GM18907 (cell line): Measurements from ENCODE around the gene ZDHHC23.

Source experiments
- ATAC-seq: cut with Tn5 transposase; IDR thresholded peaks from one replicate; pipeline ENCODE4 v1.9.1; 2021; ENCODE audit warnings: mild to moderate bottlenecking, moderate library complexity; ENCODE audit not compliant: unreplicated experiment

Gene ZDHHC23

DNA sequence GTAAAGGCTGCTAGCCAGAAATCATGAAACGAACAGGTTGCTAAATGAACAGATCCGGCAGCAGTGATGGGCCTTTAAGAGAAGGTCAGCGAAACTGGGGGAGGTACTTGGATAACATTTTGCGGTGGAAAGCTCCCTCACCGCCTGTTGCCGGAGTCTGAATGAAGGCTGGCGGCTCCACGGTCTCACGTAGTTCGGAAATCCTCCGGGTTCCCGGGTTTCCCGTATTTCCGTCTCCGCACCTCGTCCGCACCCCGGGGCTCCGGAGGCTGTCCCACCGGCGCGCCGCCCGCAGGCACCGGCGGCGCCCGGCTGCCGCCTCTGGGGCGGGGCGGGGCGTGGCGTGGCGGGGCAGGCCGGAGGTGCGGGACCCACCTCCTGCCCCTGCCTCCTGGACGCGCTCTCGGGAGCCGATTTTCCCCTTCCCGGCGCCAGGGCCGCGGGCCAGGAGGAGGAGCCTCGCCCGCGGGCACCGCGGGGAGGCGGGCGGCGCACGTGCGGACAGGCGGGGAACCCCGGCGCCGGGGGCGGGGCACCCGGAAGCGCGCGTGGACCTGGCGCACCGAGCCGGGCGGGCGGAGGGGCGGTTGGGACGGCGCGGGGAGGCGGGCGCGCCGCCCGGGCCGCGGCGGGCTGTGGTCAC, at the start of gene ZDHHC23:
TSS of gene ZDHHC23 (plus strand) at position 642 of the 643 bp plus-strand sequence. CDS start 790 bp downstream, outside the sequence.
- ATAC-seq, result peak; percentile 80

DNA sequence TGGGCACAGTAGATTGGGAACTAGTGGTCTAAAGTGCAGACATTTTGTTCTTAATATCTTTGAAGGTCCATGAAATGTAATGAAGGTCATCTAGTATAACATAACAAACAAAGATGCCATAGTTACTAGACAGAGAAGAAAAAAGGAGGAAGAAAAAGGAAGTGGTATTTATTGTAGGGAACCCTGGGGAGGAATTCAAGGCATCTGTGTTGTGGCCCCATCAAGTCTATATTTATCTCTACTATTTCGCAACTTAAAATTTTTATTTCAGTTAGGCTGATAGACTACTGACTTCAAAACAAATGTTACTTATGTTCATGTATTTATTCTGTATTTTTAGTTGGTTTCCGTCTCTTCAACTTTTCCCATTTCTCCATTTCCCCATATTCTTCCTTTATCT, 48.9 kb upstream of the ZDHHC23 start:
- ATAC-seq, result no peak

DNA sequence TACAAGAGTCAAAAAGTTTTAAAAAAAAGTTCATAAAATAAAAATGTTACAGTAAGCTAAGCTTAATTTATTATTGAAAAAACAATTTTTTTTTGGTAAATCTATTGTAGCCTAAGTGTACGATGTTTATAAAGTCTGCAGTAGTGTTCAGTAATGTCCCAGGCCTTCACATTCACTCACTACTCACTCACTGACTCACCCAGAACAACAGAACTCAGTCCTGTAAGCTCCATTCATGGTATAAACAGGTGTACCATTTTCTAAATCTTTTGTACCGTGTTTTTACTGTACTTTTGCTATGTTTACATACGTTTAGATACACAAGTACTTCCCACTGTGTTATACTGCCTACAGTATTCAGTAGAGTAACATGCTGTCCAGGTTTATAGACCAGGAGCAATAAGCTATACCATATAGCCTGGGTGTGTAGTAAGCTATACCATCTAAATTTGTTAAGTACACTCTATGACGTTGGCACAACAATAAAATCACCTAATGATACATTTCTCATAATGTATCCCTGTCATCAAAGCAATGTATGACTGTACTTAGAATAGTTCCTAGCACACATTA, 41.2 kb upstream of the ZDHHC23 start:
- ATAC-seq, result no peak

DNA sequence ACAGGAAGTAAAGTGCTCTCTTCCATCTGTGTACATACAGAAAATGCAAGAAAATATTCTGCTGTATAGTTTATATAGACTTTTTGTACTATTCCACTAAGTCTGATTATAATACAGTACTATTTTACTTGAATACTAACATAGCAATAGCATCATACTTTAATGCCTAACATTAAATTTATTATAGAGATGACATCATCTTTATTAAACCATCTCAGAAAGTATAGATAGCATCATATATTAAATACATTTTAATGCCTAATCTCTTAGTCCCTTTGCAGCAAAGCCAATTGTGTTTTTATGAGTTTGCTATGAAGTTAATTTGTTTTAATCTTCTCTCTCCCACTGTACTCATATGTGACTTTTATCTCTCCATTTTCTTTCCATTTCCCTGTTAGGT, 39.7 kb upstream of the ZDHHC23 start:
- ATAC-seq, result no peak

DNA sequence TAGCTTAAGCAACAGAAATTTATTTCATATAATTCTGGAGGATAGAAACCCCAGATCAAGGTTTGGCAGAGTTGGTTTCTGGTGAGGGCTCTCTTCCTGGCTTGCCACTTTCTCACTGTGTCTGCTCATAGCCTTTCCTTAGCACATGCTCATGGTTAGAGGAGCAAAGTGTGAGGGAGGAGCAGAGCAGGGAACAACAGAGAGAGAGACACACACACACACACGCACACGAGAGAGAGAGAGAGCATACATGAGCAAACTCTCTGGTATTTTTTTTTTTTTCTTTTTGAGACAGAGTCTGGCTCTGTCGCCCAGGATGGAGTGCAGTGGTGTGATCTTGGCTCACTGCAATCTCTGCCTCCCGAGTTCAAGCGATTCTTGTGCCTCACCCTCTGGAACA, 36.8 kb upstream of the ZDHHC23 start:
- ATAC-seq, result no peak

DNA sequence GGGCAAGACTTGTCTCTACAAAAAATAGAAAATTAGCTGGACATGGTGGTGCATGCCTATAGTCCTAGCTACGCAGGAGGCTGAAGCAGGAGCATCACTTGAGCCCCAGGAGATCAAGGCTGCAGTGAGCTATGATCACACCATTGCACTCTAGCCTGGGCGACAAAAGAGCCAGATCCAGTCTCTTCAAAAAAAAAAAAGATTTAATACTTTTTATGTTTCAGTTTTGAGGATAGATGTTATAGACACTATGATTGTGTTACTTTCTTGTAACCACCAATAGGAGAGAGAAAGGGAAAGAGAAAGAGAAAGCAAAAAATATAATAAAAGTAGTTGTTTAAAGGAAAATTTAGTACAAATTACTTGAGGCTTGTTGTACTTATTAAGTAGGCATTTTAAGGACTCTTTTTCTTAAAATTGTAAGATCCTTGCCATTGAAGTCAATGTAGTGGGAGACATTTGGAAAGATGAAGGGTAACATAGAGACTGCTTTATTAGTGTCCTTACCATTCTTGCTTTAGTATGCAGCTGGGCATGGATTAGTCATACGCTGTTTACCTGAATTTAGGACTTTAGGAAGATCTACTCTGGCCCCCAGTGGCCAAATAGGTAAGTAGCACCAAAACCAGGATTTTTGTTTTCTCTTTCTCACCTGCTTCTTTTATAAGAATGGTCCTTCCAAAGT, 35.1 kb upstream of the ZDHHC23 start:
- ATAC-seq, result peak; percentile 97

GRCh38 chr3:113914646-113915045, 33.2 kb upstream of the ZDHHC23 start:
- ATAC-seq, result no peak

GRCh38 chr3:113927556-113927955, 20.3 kb upstream of the ZDHHC23 start:
- ATAC-seq, result no peak

GRCh38 chr3:113946831-113947230, 982 bp upstream of the ZDHHC23 start:
- ATAC-seq, result no peak

DNA sequence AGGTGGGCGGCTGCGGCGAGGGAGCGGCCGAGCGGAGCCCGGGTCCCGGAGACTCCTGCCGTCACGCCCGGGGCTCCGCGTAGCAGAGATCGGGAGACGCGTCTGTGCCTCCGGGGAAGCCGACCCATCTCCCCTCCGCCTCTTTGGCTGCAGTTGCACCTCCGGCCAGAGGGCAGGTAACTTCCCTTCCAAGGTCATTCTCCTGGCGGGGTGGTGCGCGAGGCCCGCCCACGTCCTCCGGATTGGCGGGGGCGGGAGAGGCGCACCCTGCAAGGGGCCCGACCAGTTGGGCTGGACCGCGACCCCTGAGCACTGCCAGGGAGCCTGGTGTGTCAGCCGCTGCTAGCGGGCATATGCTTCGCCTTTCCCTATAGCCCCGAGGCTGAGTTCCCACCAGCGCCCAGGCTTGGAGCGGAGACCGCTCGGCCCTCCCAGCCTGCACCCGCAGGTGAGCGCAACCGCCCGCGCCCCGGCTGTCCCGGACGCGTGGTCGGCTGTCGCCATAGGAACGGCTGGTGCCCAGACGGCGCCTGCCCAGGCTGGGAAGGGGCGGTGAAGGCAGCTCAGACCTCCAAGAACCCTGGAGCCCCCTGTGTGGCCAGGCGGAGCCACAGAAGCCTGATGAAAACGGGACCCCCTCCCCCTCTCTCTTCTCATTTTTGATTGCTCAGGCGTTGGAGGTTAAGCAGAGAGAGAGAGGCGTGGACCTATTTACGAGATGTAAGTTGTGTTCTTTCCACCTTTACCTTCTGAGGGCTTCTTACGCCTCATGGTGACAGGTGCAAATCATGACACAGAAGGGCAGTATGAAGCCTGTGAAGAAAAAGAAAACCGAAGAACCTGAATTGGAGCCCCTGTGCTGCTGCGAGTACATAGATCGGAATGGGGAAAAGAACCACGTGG, 453 bp downstream of the ZDHHC23 start:
- peak; percentile 63 for ATAC-seq

- ATAC-seq, result no peak
Observed at GRCh38 chr3:113952921-113953320, 5.1 kb downstream of the ZDHHC23 start.

DNA sequence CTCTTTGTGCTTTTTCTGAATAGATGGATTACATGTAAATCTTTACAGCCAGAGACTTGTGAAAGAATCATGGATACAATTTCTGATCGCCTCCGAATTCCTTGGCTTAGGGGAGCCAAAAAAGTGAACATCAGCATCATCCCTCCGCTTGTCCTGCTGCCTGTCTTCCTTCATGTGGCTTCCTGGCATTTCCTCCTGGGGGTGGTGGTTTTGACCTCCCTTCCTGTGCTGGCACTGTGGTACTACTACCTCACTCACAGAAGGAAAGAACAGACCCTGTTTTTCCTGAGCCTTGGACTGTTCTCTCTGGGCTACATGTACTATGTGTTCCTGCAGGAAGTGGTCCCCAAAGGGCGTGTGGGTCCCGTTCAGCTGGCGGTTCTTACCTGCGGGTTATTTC, 5.9 kb downstream of the ZDHHC23 start:
- ATAC-seq, result no peak

- ATAC-seq, result no peak
Observed at GRCh38 chr3:113954091-113954685, 6.4 kb downstream of the ZDHHC23 start.

- no peak for ATAC-seq
Observed at GRCh38 chr3:113963879-113964278, 16.1 kb downstream of the ZDHHC23 start.

GRCh38 chr3:113966172-113966571, 18.4 kb downstream of the ZDHHC23 start:
- no peak for ATAC-seq

GRCh38 chr3:113968986-113969385, 21.2 kb downstream of the ZDHHC23 start:
- no peak for ATAC-seq

DNA sequence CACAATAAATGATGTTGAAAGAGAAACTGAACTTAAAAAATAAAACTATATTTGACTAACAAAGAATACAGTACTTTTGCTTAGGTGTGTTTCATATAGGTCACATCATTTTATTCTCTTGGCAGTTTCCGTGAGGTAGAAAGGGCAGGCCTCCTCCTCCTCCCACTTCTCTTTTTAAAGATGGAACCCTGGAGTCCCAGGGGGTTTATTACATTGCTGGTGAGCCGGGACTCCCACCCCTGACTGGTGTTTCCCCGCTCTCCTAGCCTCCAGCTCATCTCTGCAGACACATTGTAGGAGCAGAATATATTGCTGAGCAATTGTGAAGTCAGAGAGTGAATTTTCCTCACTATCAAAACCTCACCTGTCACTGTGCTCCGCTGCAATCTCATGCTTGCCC, 30.0 kb downstream of the ZDHHC23 start:
- ATAC-seq, result no peak

DNA sequence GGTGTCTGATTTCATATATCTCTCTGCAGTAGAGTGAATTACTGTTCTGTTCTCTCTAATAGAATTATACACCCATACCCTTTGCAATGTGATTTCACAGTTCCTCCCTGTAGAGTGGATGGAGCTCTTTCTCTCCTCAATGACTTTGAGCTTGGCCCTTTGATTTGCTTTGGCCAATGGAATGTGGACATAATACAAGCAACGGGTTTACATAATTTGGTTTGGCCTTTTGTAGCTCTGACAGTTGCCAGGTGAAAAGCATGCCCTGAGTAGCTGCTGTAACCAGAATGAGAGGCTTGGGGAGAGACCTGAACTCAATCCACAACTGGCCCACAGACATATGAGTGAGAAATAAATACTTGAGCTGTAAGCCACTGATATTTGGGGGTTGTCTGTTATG, 32.1 kb downstream of the ZDHHC23 start:
- no peak for ATAC-seq

DNA sequence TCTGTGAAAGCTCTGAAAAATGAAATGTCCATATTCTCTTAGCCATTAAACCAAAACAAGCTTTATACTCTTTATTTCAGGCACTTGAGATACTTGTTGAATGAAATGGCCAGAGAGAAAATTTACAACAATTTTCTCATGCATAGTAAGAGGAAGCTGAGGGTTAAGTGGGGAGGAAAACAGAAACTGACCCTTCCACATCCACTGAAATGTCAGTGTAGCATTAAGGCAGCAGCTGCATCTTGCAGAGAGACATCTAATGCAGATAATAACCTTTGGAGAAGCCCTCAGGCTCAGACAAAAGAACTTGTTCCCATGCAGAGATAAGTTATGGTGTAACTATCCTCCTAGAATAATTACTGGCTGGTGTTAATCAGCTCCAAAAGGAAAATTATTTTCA, 34.0 kb downstream of the ZDHHC23 start:
- ATAC-seq, result no peak

DNA sequence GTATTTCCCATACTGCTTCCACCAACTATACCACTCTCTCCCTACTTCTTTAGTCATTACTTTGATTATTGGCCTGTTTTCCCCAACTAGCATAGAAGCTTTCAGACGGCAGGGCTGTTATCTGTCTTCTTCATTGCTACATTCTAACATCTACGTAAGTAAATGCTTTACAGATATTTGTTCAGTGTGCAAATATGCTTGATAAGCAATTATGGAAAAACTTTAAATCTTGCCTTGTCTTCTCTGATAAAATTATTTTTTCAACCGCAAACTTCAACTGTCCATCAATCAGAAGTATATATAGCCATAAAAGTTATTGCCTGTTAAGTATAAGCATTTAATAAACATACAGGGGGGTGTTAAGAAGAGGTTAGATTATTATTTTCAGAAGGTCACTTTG, 35.7 kb downstream of the ZDHHC23 start:
- ATAC-seq, result no peak

DNA sequence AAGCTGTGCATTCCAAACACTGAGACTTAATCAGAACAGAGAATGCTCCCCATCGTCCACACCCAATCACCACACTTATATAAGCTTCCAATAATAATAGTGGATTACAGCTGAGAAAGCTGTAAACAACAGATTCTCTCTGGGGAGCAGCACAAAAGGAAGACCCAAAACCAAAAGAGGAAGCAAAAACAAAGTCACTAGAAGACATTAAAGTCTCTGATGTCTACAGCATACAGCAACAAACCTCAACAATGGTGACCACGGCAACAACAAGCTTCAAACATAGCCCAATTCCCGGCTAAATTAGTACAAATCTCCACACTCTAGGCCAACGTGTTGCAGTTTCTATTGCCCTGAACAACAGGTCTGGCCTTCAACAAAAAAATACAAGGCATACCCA, 37.7 kb downstream of the ZDHHC23 start:
- peak; percentile 73 for ATAC-seq
